HG03575 (cell line): ENCODE data around the gene OLFML1.

Source experiments
- ATAC-seq: cut with Tn5 transposase; IDR thresholded peaks from one replicate; pipeline ENCODE4 v1.9.1; 2021; ENCODE audit not compliant: unreplicated experiment, insufficient number of reproducible peaks, low FRiP score; ENCODE audit errors: extremely low read depth

OLFML1 gene

GRCh38 chr11:7545611-7546010, 60.3 kb downstream of the OLFML1 start:
- no peak for ATAC-seq

- ATAC-seq: no peak
Measured at GRCh38 chr11:7546324-7546791, 61.1 kb downstream of the OLFML1 start.

GRCh38 chr11:7547687-7548086, 62.4 kb downstream of the OLFML1 start:
- ATAC-seq: no peak

GRCh38 chr11:7548659-7549274, 63.5 kb downstream of the OLFML1 start:
- peak; percentile 65 for ATAC-seq

- no peak for ATAC-seq
Measured at GRCh38 chr11:7549681-7550080, 64.4 kb downstream of the OLFML1 start.

- no peak for ATAC-seq
Measured at GRCh38 chr11:7551571-7551970, 66.3 kb downstream of the OLFML1 start.

GRCh38 chr11:7552666-7553065, 67.4 kb downstream of the OLFML1 start:
- no peak for ATAC-seq

GRCh38 chr11:7555052-7555699, 69.9 kb downstream of the OLFML1 start:
- no peak for ATAC-seq

GRCh38 chr11:7558046-7558445, 72.7 kb downstream of the OLFML1 start:
- ATAC-seq: no peak

- no peak for ATAC-seq
Measured at GRCh38 chr11:7559398-7560283, 74.3 kb downstream of the OLFML1 start.
